K562 (cell line): ENCODE results near the gene LRRC38. TPM values are rescaled to one million over a fixed set of nuclear protein-coding genes. Genes with fewer than 3 reads are reported as not detected.

Experiments
- ATAC-seq: fragments of 200-7000 bp; cut with Tn5 transposase; 3 replicates; pipeline ENCODE4 v1.9.1; 2020; ENCODE audit warnings: moderate library complexity
- BruUV-seq: library from RNA; stranded (reverse); fragments of 400-500 nt; replicated peaks from 2 replicates; lab custom pipeline; 2021; lab: Mats Ljungman, UMichigan
- CTCF ChIA-PET: fragments of 300-600 bp; formaldehyde crosslinking; extraction: SDS; loops from one replicate; lab custom pipeline; 2021; ENCODE audit warnings: low intra/inter-chr PET ratio; lab: Yijun Ruan, JAX
- POLR2A ChIA-PET: fragments of 300-600, 350-650 bp; sonication (Branson Sonifier 250); formaldehyde crosslinking; extraction: SDS; loops from one replicate; lab custom pipeline; 2021; ENCODE audit warnings: antibody characterized with exemption, inconsistent platforms; lab: Yijun Ruan, JAX
- DNase-seq, 4 experiments: peaks; one replicate each; pipeline versions ENCODE4 v3.0.0 to v3.0.0-alpha.2; 2011 to 2018; ENCODE audit warnings: low spot score in 3 of 4, mixed read lengths in 3 of 4; ENCODE audit errors: extremely low read depth in 1 of 4
- FAIRE-seq: peaks from 2 replicates; lab custom pipeline; 2011; peaks lifted over from hg19 to GRCh38; lab: Jason Lieb, UNC
- H2AFZ ChIP-seq: 2 replicates; pipeline ENCODE4 v1.6.0; 2011; ENCODE audit warnings: low read depth, low read length, control low read depth, inconsistent platforms
- H3K27ac ChIP-seq: fragments of 200-600 bp; 3 replicates; pipeline ENCODE4 v1.8.0; 2011; ENCODE audit warnings: low read depth, mild to moderate bottlenecking, control low read depth, inconsistent platforms, low read length, moderate library complexity, mixed read lengths; ENCODE audit errors: extremely low read depth
- H3K27me3 ChIP-seq, 2 experiments: fragments of 300-600 bp in 1 of 2; 2 replicates in 1 of 2; 3 replicates in 1 of 2; pipeline versions ENCODE4 v1.6.0 to v1.8.0; 2011; ENCODE audit warnings: inconsistent platforms in 2 of 2, low read length in 2 of 2, mild to moderate bottlenecking in 1 of 2, mixed read lengths in 1 of 2, moderate library complexity in 1 of 2; ENCODE audit not compliant: control insufficient read depth in 2 of 2, insufficient read depth in 2 of 2
- H3K36me3 ChIP-seq: fragments of 300-600 bp; 3 replicates; pipeline ENCODE4 v1.8.0; 2011; ENCODE audit warnings: mild to moderate bottlenecking, low read length, inconsistent platforms; ENCODE audit not compliant: control insufficient read depth, insufficient read depth
- H3K4me1 ChIP-seq, 2 experiments: fragments of 200-600 bp in 1 of 2; replicated peaks in 1 of 2; 2 replicates in 1 of 2; 3 replicates in 1 of 2; pipeline versions ENCODE4 v1.5.1 to v1.8.0; 2011; ENCODE audit warnings: inconsistent platforms in 2 of 2, low read length in 2 of 2, mild to moderate bottlenecking in 1 of 2, mixed read lengths in 1 of 2, moderate library complexity in 1 of 2; ENCODE audit not compliant: control insufficient read depth in 2 of 2, insufficient read depth in 2 of 2
- H3K4me2 ChIP-seq: 2 replicates; pipeline ENCODE4 v1.6.1; 2011; ENCODE audit warnings: low read length, control low read depth, inconsistent platforms, mixed read lengths; ENCODE audit not compliant: insufficient read depth
- H3K4me3 ChIP-seq: fragments of 200-600 bp; sonication (generic), shearing (Covaris generic); 2 replicates; pipeline ENCODE4 v1.5.1; 2016; ENCODE audit warnings: control low read depth, inconsistent platforms
- H3K79me2 ChIP-seq: fragments of 200-600 bp; 3 replicates; pipeline ENCODE4 v1.8.0; 2011; ENCODE audit warnings: low read length, inconsistent platforms; ENCODE audit not compliant: control insufficient read depth, insufficient read depth
- H3K9ac ChIP-seq, 2 experiments: 2 replicates each; pipeline versions ENCODE4 v1.6.0 to v1.6.1; 2011; ENCODE audit warnings: low read depth in 2 of 2, low read length in 2 of 2, control low read depth in 1 of 2, inconsistent platforms in 1 of 2, mild to moderate bottlenecking in 1 of 2, mixed read lengths in 1 of 2; ENCODE audit not compliant: insufficient read depth in 1 of 2
- H3K9me1 ChIP-seq: one replicate; pipeline ENCODE4 v1.6.0; 2011; ENCODE audit warnings: inconsistent platforms, mild to moderate bottlenecking, low read length, moderate library complexity; ENCODE audit not compliant: control insufficient read depth, insufficient read depth
- H3K9me3 ChIP-seq: replicated peaks from 2 replicates; pipeline ENCODE4 v1.5.1; 2011; ENCODE audit warnings: low read depth, low read length, inconsistent platforms; ENCODE audit not compliant: control insufficient read depth, insufficient read depth
- H4K20me1 ChIP-seq: replicated peaks from 2 replicates; pipeline ENCODE4 v1.6.1; 2011; ENCODE audit warnings: low read length, inconsistent platforms, mixed read lengths; ENCODE audit not compliant: control insufficient read depth, insufficient read depth
- CBX3 ChIP-seq, 2 experiments: IDR thresholded peaks; 1 replicate in 1 of 2; 2 replicates in 1 of 2; pipeline ENCODE4 v1.6.1; 2012; ENCODE audit warnings: inconsistent platforms in 2 of 2, low read length in 2 of 2, borderline replicate concordance in 1 of 2, control low read depth in 1 of 2
- CREB1 ChIP-seq, 2 experiments: sonication (generic) in 1 of 2; formaldehyde crosslinking in 1 of 2; IDR thresholded peaks; 2 replicates each; pipeline versions ENCODE4 v1.6.1 to v1.8.0; 2012 to 2022; ENCODE audit warnings: inconsistent platforms in 1 of 2, mild to moderate bottlenecking in 1 of 2, missing genetic modification reagents in 1 of 2, moderate library complexity in 1 of 2
- CXXC5 ChIP-seq: fragments of 250-450 bp; sonication (Bioruptor Pico); IDR thresholded peaks from 2 replicates; pipeline ENCODE4 v1.8.0; 2022; ENCODE audit warnings: inconsistent platforms, mild to moderate bottlenecking, moderate library complexity
- ETS2 ChIP-seq: IDR thresholded peaks from 2 replicates; pipeline ENCODE4 v1.6.1; 2016; ENCODE audit warnings: borderline replicate concordance, missing genetic modification characterization, mild to moderate bottlenecking, moderate library complexity, missing compliant biosample characterization; ENCODE audit not compliant: poor library complexity, severe bottlenecking
- RHOXF2B ChIP-seq: fragments of 250-450 bp; sonication (Bioruptor Pico); conservative IDR thresholded peaks from 2 replicates; pipeline ENCODE4 v1.5.1; 2021
- ZNF146 ChIP-seq: IDR thresholded peaks from one replicate; pipeline ENCODE4 v1.6.1; 2018; ENCODE audit warnings: missing compliant biosample characterization; ENCODE audit not compliant: unreplicated experiment
- ZNF407 ChIP-seq: fragments of 450-650 bp; IDR thresholded peaks from 2 replicates; pipeline ENCODE4 v1.6.1; 2016; ENCODE audit warnings: low read depth
- WGBS: fragments of 100-300 bp; shearing (Covaris generic); methylation state at CpG from one replicate; pipeline ENCODE4 v1.1.6; 2016; ENCODE audit warnings: low coverage, mixed read lengths; ENCODE audit not compliant: insufficient coverage; ENCODE audit errors: missing lambda C conversion rate; 5-methylcytosine and 5-hydroxymethylcytosine counted together
- in situ Hi-C: fragments of 300-500 bp; cut with MboI; formaldehyde crosslinking; loops from 4 replicates; pipeline ENCODE4 v1.15.0; 2018; ENCODE audit warnings: inconsistent platforms, mixed read lengths
- intact Hi-C: fragments of 100-400 bp; cut with micrococcal nuclease; formaldehyde crosslinking; loops from 2 replicates; pipeline ENCODE4 v1.14.2; 2022
- polyA plus RNA-seq, 8 experiments: library from polyadenylated mRNA; depleted of rRNA in 4 of 8; stranded (reverse) in 5 of 8; unstranded in 3 of 8; fragments of >200 nt; fragmentation: Nextera tagmentation in 2 of 8; fragmentation: Illumina TruSeq in 1 of 8; extraction: Ambion mirVana in 2 of 8; extraction: Trizol in 1 of 8; gene quantifications; 2 replicates each; pipeline versions ENCODE4 v1.2.1 to v1.2.3, GENCODE V29; 2011 to 2014; ENCODE audit warnings: inconsistent platforms in 1 of 8, missing spikeins in 1 of 8
- total RNA-seq, 7 experiments: library from RNA; depleted of rRNA in 6 of 7; stranded (reverse); fragments of >200 nt in 6 of 7; fragmentation: Illumina TruSeq in 2 of 7; extraction: Trizol in 2 of 7; gene quantifications; 2 replicates each; pipeline versions ENCODE4 v1.2.1 to v1.2.3, GENCODE V29; 2011 to 2021; ENCODE audit warnings: low replicate concordance in 1 of 7

LRRC38 gene
- total and polyA plus RNA-seq, 9 of the 15 experiments (the other 6 are each of a cell fraction or from before 2014, with no cell fraction given), result not detected

GRCh38 chr1:13479171-13479856 lies 34.5 kb downstream of the LRRC38 start:
- POLR2A ChIA-PET, result no interaction called here
- no peak for ATAC-seq
- CTCF ChIA-PET, result no interaction called here
- in situ Hi-C loops, result no loop called here
- H3K4me3 ChIP-seq, result no peak overlapping the region
- H3K27me3 ChIP-seq, result peaks cover 4 to 15% of the 10 kb centered on the region in 2 experiments; a peak in 2 of 5 replicates
- no peak for DNase-seq
- no peaks in the 10 kb centered on the region for H4K20me1 ChIP-seq
- TF ChIP-seq CBX3 (IDR thresholded peaks at IDR 0.05; ENCODE audit: borderline replicate concordance in 1 of 2, low read length in 2 of 2) (no peak), ETS2 (tag) (no peak), RHOXF2B (no peak), CREB1 (IDR thresholded peaks at IDR 0.05) (no peak), CREB1 (CRISPR knock-in tag; IDR thresholded peaks at IDR 0.05) (no peak), CXXC5 (CRISPR knock-in tag) (no peak), ZNF407 (no peak), ZNF146 (CRISPR knock-in tag) (no peak)
- no peak overlapping the region for H3K4me2 ChIP-seq
- H3K36me3 ChIP-seq, result no peaks in the 10 kb centered on the region
- no peak overlapping the region for H3K27ac ChIP-seq
- FAIRE-seq, result no peak
- 1% methylated on average over 11 of the region's 11 CpGs for WGBS
- no peaks in the 10 kb centered on the region for H3K79me2 ChIP-seq
- H3K9ac ChIP-seq, result no peak overlapping the region
- H2AFZ ChIP-seq, result no peak overlapping the region
- H3K9me1 ChIP-seq, result no peaks in the 10 kb centered on the region
- intact Hi-C loops, result no loop called here
- no TSS peak for BruUV-seq
- no peaks in the 10 kb centered on the region for H3K4me1 ChIP-seq
- no peaks in the 10 kb centered on the region for H3K9me3 ChIP-seq
